PC-3 (cell line): ENCODE data around the gene HAUS2. TPM values are rescaled to one million over a fixed set of nuclear protein-coding genes. Genes with fewer than 3 reads are reported as not detected.
"Not testable (repeated sequence)": the region's sequence is repeated elsewhere in the genome, so short reads cannot be mapped to it uniquely, and the experiment has no call there.

Source experiments
- ATAC-seq: fragments of 200-7000 bp; cut with Tn5 transposase; 2 replicates; pipeline ENCODE4 v1.9.1; 2020; ENCODE audit warnings: mild to moderate bottlenecking, moderate library complexity
- BruUV-seq: library from RNA; stranded (reverse); fragments of 400-500 nt; replicated peaks from 2 replicates; lab custom pipeline; 2021; lab: Mats Ljungman, UMichigan
- CTCF ChIA-PET: fragments of 300-600 bp; sonication (Branson Sonifier 250); formaldehyde crosslinking; loops from one replicate; lab custom pipeline; 2022; ENCODE audit warnings: antibody characterized with exemption; lab: Charles Lee
- POLR2A ChIA-PET: fragments of 300-600 bp; sonication (Branson Sonifier 250); formaldehyde crosslinking; loops from one replicate; lab custom pipeline; 2022; ENCODE audit warnings: antibody characterized with exemption; ENCODE audit not compliant: unreplicated experiment; lab: Charles Lee
- DNase-seq: peaks from one replicate; pipeline ENCODE4 v3.0.0-alpha.2; 2015
- H2AFZ ChIP-seq: fragments of 300-600 bp; sonication (generic); 2 replicates; pipeline ENCODE4 v1.6.0; 2016; ENCODE audit warnings: antibody characterized with exemption, low read length
- H3F3A ChIP-seq: fragments of 300-600 bp; sonication (generic); one replicate; pipeline ENCODE4 v1.6.0; 2017; ENCODE audit warnings: antibody characterized with exemption, low read length, control low read depth, mild to moderate bottlenecking; ENCODE audit not compliant: unreplicated experiment
- H3K27ac ChIP-seq: fragments of 300-600 bp; sonication (generic); 2 replicates; pipeline ENCODE4 v1.5.1; 2016; ENCODE audit warnings: mild to moderate bottlenecking, low read length
- H3K27me3 ChIP-seq: fragments of 300-600 bp; sonication (generic); 2 replicates; pipeline ENCODE4 v1.6.1; 2016; ENCODE audit warnings: low read length, mixed read lengths
- H3K36me3 ChIP-seq: fragments of 300-600 bp; sonication (generic); 2 replicates; pipeline ENCODE4 v1.6.1; 2016; ENCODE audit warnings: low read depth, mixed run types, low read length, mixed read lengths
- H3K4me1 ChIP-seq: fragments of 300-600 bp; sonication (generic); 2 replicates; pipeline ENCODE4 v1.5.1; 2016; ENCODE audit warnings: low read length; ENCODE audit not compliant: insufficient read depth
- H3K4me2 ChIP-seq: fragments of 300-600 bp; sonication (generic); 2 replicates; pipeline ENCODE4 v1.6.0; 2016; ENCODE audit warnings: low read length
- H3K4me3 ChIP-seq: fragments of 300-600 bp; sonication (generic); 2 replicates; pipeline ENCODE4 v1.5.1; 2016; ENCODE audit warnings: mild to moderate bottlenecking, low read length, mixed read lengths
- H3K79me2 ChIP-seq: fragments of 300-600 bp; sonication (generic); 2 replicates; pipeline ENCODE4 v1.6.1; 2017; ENCODE audit warnings: low read length, mixed read lengths
- H3K9ac ChIP-seq: fragments of 300-600 bp; sonication (generic); 2 replicates; pipeline ENCODE4 v1.6.0; 2016; ENCODE audit warnings: mild to moderate bottlenecking, low read length
- H3K9me2 ChIP-seq: fragments of 300-600 bp; sonication (generic); replicated peaks from 2 replicates; pipeline ENCODE4 v1.6.1; 2016; ENCODE audit warnings: mixed run types, low read length, mixed read lengths
- H3K9me3 ChIP-seq: fragments of 300-600 bp; sonication (generic); 2 replicates; pipeline ENCODE4 v1.6.1; 2016; ENCODE audit warnings: low read length, mixed read lengths
- H4K20me1 ChIP-seq: fragments of 300-600 bp; sonication (generic); 2 replicates; pipeline ENCODE4 v1.6.1; 2016; ENCODE audit warnings: low read length, mixed read lengths
- EZH2 ChIP-seq: fragments of 300-600 bp; sonication (generic); IDR thresholded peaks from one replicate; pipeline ENCODE4 v1.6.1; 2017; ENCODE audit warnings: antibody characterized with exemption, mild to moderate bottlenecking, low read length; ENCODE audit not compliant: unreplicated experiment
- EZH2phosphoT487 ChIP-seq: fragments of 300-600 bp; sonication (generic); IDR thresholded peaks from 2 replicates; pipeline ENCODE4 v1.6.1; 2018; ENCODE audit warnings: mild to moderate bottlenecking, antibody characterized with exemption, low read length, borderline replicate concordance
- intact Hi-C: fragments of 100-400 bp; cut with micrococcal nuclease; formaldehyde crosslinking; loops from 2 replicates; pipeline ENCODE4 v1.9.0; 2023
- total RNA-seq: library from RNA; depleted of rRNA; stranded (reverse); fragments of >200 nt; gene quantifications from 2 replicates; pipeline ENCODE4 v1.2.3, GENCODE V29; 2014
- TF ChIP-seq, protein P1 (sequence below): fragments of 300-600 bp; sonication (generic); conservative IDR thresholded peaks from 2 replicates; pipeline ENCODE4 v1.5.1; 2017; ENCODE audit warnings: antibody characterized with exemption, low read depth, mild to moderate bottlenecking, low read length

The HAUS2 gene
- total RNA-seq, 1 experiment from 2014 or later: 44.1 TPM

GRCh38 chr15:42553554-42553953, 4.9 kb downstream of the HAUS2 start:
- Histone ChIP-seq H3K79me2 (peaks cover 77% of the 10 kb centered on the region), H3K4me2 (no peak overlapping the region), H3F3A (no peaks in the 10 kb centered on the region), H2AFZ (no peak overlapping the region), H3K9me2 (no peaks in the 10 kb centered on the region), H4K20me1 (peaks cover 3% of the 10 kb centered on the region; the same call in 1 of the 2 replicates), H3K9me3 (no peaks in the 10 kb centered on the region), H3K27me3 (no peaks in the 10 kb centered on the region), H3K4me3 (no peak overlapping the region), H3K9ac (no peak overlapping the region), H3K27ac (no peak overlapping the region), H3K4me1 (peaks cover 5% of the 10 kb centered on the region), H3K36me3 (peaks cover 8% of the 10 kb centered on the region; the same call in 1 of the 2 replicates)
- ChIA-PET POLR2A (interaction anchor here (0.6 kb wide), 1 partner anchor 85 kb away, joined by 4 read pairs; no protein-coding TSS in a partner anchor), CTCF (no interaction called here)
- DNase-seq (no peak), ATAC-seq (no peak)
- intact Hi-C loops: no loop called here
- BruUV-seq: no TSS peak
- TF ChIP-seq EZH2phosphoT487 (no peak), EZH2 (no peak)
- TF ChIP-seq, protein P1, sequence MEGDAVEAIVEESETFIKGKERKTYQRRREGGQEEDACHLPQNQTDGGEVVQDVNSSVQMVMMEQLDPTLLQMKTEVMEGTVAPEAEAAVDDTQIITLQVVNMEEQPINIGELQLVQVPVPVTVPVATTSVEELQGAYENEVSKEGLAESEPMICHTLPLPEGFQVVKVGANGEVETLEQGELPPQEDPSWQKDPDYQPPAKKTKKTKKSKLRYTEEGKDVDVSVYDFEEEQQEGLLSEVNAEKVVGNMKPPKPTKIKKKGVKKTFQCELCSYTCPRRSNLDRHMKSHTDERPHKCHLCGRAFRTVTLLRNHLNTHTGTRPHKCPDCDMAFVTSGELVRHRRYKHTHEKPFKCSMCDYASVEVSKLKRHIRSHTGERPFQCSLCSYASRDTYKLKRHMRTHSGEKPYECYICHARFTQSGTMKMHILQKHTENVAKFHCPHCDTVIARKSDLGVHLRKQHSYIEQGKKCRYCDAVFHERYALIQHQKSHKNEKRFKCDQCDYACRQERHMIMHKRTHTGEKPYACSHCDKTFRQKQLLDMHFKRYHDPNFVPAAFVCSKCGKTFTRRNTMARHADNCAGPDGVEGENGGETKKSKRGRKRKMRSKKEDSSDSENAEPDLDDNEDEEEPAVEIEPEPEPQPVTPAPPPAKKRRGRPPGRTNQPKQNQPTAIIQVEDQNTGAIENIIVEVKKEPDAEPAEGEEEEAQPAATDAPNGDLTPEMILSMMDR: no peak

GRCh38 chr15:42556550-42557207, 8.0 kb downstream of the HAUS2 start:
- H3K27me3 ChIP-seq, H3K9ac ChIP-seq, H4K20me1 ChIP-seq, intact Hi-C loops, CTCF ChIA-PET, BruUV-seq, H3K4me1 ChIP-seq, H3K9me2 ChIP-seq, H3K4me3 ChIP-seq, H3K27ac ChIP-seq, H3K9me3 ChIP-seq, H2AFZ ChIP-seq, DNase-seq, POLR2A ChIA-PET, H3F3A ChIP-seq, H3K4me2 ChIP-seq, ATAC-seq: not testable (repeated sequence)
- peaks cover 27% of the 10 kb centered on the region for H3K36me3 ChIP-seq
- H3K79me2 ChIP-seq: peaks cover 46% of the 10 kb centered on the region

DNA sequence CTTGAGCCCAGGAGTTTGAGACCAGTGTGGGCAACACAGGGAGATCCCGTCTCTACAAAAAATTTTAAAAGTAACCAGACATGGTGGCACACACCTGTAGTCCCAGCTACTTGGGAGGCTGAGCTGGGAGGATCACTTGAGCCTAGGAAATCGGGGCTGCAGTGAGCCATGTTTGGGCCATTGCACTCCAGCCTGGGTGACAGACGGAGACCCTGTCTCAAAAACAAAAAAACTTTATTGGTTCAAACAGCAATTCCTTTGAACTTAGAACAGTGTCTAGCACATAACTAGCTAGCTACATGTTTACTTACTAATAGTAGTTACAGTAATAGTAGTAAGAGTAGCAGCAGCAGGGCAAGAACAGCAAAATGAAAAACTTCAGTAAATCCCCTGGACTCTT, 10.1 kb downstream of the HAUS2 start:
- H3K36me3 ChIP-seq: peaks cover 40% of the 10 kb centered on the region
- TF ChIP-seq EZH2: no peak
- no peak for TF ChIP-seq EZH2phosphoT487
- TF ChIP-seq, protein P1: no peak
- H2AFZ ChIP-seq: no peak overlapping the region
- H3K9ac ChIP-seq: no peak overlapping the region
- H3K27ac ChIP-seq: no peak overlapping the region
- H3K9me2 ChIP-seq: no peaks in the 10 kb centered on the region
- H3K27me3 ChIP-seq: no peaks in the 10 kb centered on the region
- BruUV-seq: no TSS peak
- POLR2A ChIA-PET: no interaction called here
- peaks cover 26% of the 10 kb centered on the region for H3K79me2 ChIP-seq
- ATAC-seq: no peak
- intact Hi-C loops: no loop called here
- no peaks in the 10 kb centered on the region for H3F3A ChIP-seq
- DNase-seq: no peak
- H4K20me1 ChIP-seq: peaks cover 3% of the 10 kb centered on the region; the same call in 1 of the 2 replicates
- no peaks in the 10 kb centered on the region for H3K4me1 ChIP-seq
- H3K9me3 ChIP-seq: no peaks in the 10 kb centered on the region
- no peak overlapping the region for H3K4me3 ChIP-seq
- CTCF ChIA-PET: no interaction called here
- no peak overlapping the region for H3K4me2 ChIP-seq
